H1 (cell line): Measurements from ENCODE around the gene CDKN3. TPM values are rescaled to one million over a fixed set of nuclear protein-coding genes. Genes with fewer than 3 reads are reported as not detected.

ENCODE experiments used
- BCL11A ChIP-seq, 2 experiments: IDR thresholded peaks; one replicate each; pipeline ENCODE4 v1.6.1; 2011; ENCODE audit warnings: low read depth in 2 of 2, low read length in 2 of 2, mild to moderate bottlenecking in 2 of 2
- CHD1 ChIP-seq: IDR thresholded peaks from 2 replicates; pipeline ENCODE4 v1.6.1; 2012; ENCODE audit warnings: low read depth, low read length, improper control_type of control experiment
- GABPA ChIP-seq: IDR thresholded peaks from 2 replicates; pipeline ENCODE4 v1.6.1; 2011; ENCODE audit warnings: mild to moderate bottlenecking, low read length, moderate library complexity, borderline replicate concordance; ENCODE audit not compliant: insufficient read depth
- RNF2 ChIP-seq: fragments of 200-900, 300-1000 bp; sonication (generic); IDR thresholded peaks from 2 replicates; pipeline ENCODE4 v1.7.1; 2016; ENCODE audit warnings: borderline replicate concordance, low read depth, mild to moderate bottlenecking, antibody characterized with exemption, low read length; ENCODE audit not compliant: poor library complexity, severe bottlenecking; ENCODE audit errors: missing control alignments
- polyA plus RNA-seq, 7 experiments: library from polyadenylated mRNA; depleted of rRNA in 3 of 7; stranded (reverse) in 5 of 7; unstranded in 2 of 7; fragments of >200 nt in 5 of 7; fragments of 200-250 nt in 2 of 7; gene quantifications; 1 replicate in 5 of 7; 2 replicates in 1 of 7; 4 replicates in 1 of 7; pipeline versions ENCODE4 v1.2.1 to v1.2.3, GENCODE V29; 2011 to 2013; ENCODE audit warnings: missing spikeins in 2 of 7, mixed read lengths in 2 of 7
- total RNA-seq: library from RNA; stranded (reverse); fragmentation: NEBNext Ultra II Directional; extraction: Animal tissue kit (Norgen Biotek cat#: 25700); gene quantifications from 2 replicates; pipeline ENCODE4 v1.2.1, GENCODE V29; 2021

The CDKN3 gene
- total and polyA plus RNA-seq, 2 of the 8 experiments (the other 6 are each of a cell fraction or from before 2014, with no cell fraction given), result 43.5 to 48.3 TPM

DNA sequence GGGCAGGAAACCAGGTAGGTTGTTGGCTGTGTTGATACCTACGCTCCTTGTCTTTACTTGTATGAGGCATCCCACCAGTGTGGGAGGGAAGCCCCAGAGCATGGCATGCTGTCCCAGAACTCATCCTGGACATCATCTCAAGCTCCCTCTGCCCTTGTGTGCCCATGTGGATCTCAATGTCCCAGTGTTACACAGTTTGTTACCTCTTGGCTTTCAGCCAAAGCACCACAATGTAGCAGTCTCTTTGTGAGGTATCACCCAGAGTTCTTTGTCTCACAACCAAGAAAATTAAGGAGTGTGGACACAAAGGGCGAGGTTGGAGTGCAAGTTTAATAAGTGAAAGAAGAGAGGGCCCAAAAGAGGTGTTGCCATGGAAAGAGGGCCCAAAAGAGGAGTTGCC lies 43.1 kb upstream of the CDKN3 start (continued):
- TF ChIP-seq RNF2 (no peak), BCL11A (IDR thresholded peaks at IDR 0.05; ENCODE audit: low read depth in 2 of 2, low read length in 2 of 2) (no peak), CHD1 (no peak), GABPA (no peak)
